Measurements from ENCODE around the gene ASCC1.

ASCC1 gene

DNA sequence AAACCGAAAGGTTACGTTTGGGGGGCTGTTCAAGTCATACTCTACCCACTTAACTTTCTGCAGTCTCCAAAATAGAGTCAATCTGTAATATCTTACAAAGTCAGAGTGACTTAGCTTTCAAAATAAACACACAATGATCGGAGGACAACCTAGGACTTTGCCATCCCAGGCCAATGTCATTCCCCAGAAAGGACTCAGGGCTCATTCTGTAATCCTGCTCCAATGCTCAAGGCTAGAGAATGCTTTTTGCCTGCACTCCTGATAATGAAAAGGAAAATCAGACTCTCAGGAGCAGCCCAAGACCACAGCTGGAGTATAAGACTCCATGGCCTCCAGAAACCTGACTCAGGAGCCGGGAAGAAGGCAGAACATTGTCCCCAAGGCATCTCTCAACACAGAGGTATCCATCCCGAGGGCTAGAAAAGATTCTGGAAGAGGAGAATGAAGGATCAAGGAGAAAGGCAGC is 28.5 kb upstream of the ASCC1 start:
- H3K36me3 ChIP-seq (ENCODE audit: control insufficient read depth, insufficient read depth, low read length): no peaks in the 10 kb centered on the region
- no peaks in the 10 kb centered on the region for H3K9me3 ChIP-seq (ENCODE audit: control insufficient read depth, insufficient read depth, low read length)
- no peak overlapping the region for H3K27ac ChIP-seq (ENCODE audit: low read depth, low read length)
- H3K4me3 ChIP-seq (ENCODE audit: low read depth, low read length): no peak overlapping the region
- no peak overlapping the region for H3K9ac ChIP-seq (ENCODE audit: low read depth, low read length)
- H3K4me1 ChIP-seq (ENCODE audit: control insufficient read depth, insufficient read depth, low read length): peaks cover 11% of the 10 kb centered on the region
- no peaks in the 10 kb centered on the region for H3K27me3 ChIP-seq (ENCODE audit: control insufficient read depth, insufficient read depth, low read length)

- Histone ChIP-seq H3K4me1 (ENCODE audit: control insufficient read depth, insufficient read depth, low read length) (peaks cover 11% of the 10 kb centered on the region), H3K4me3 (ENCODE audit: low read depth, low read length) (no peak overlapping the region), H3K36me3 (ENCODE audit: control insufficient read depth, insufficient read depth, low read length) (no peaks in the 10 kb centered on the region), H3K27ac (ENCODE audit: low read depth, low read length) (no peak overlapping the region), H3K9ac (ENCODE audit: low read depth, low read length) (no peak overlapping the region), H3K27me3 (ENCODE audit: control insufficient read depth, insufficient read depth, low read length) (no peaks in the 10 kb centered on the region), H3K9me3 (ENCODE audit: control insufficient read depth, insufficient read depth, low read length) (no peaks in the 10 kb centered on the region)
These were observed 27.9 kb upstream of the ASCC1 start for GRCh38 chr10:72243822-72244437.

- H3K36me3 ChIP-seq (ENCODE audit: control insufficient read depth, insufficient read depth, low read length): no peaks in the 10 kb centered on the region
- H3K27me3 ChIP-seq (ENCODE audit: control insufficient read depth, insufficient read depth, low read length): no peaks in the 10 kb centered on the region
- H3K4me3 ChIP-seq (ENCODE audit: low read depth, low read length): no peak overlapping the region
- no peak overlapping the region for H3K27ac ChIP-seq (ENCODE audit: low read depth, low read length)
- no peaks in the 10 kb centered on the region for H3K9me3 ChIP-seq (ENCODE audit: control insufficient read depth, insufficient read depth, low read length)
- H3K9ac ChIP-seq (ENCODE audit: low read depth, low read length): no peak overlapping the region
- H3K4me1 ChIP-seq (ENCODE audit: control insufficient read depth, insufficient read depth, low read length): no peaks in the 10 kb centered on the region; the same call in 1 of the 2 replicates
These were observed 26.6 kb upstream of the ASCC1 start for GRCh38 chr10:72242675-72243074.

DNA sequence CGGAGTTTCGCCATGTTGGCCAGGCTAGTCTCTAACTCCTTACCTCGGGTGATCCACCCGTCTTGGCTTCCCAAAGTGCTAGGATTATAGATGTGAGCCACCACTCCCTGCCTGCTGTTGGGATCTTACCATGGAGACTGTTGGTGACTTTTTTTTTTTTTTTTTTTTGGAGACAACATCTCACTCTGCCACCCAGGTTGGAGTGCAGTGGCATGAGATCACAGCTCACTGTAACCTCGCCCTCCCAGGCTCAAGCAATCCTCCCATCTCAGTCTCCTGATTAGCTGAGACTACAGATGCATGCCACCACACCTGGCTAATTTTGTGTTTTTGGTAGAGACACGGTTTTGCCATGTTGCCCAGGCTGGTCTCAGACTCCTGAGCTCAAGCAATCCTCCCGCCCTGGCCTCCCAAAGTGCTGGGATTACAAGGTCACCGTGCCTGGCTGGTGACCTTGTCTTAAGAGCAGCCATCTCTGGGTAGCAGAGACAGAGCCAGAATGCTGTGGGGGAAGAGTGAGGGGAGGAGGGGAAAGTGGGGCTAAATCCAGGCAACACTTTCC is 25.7 kb upstream of the ASCC1 start:
- no peaks in the 10 kb centered on the region; the same call in 1 of the 2 replicates for H3K4me1 ChIP-seq (ENCODE audit: control insufficient read depth, insufficient read depth, low read length)
- H3K27ac ChIP-seq (ENCODE audit: low read depth, low read length): no peak overlapping the region
- no peaks in the 10 kb centered on the region for H3K9me3 ChIP-seq (ENCODE audit: control insufficient read depth, insufficient read depth, low read length)
- no peak overlapping the region for H3K4me3 ChIP-seq (ENCODE audit: low read depth, low read length)
- H3K9ac ChIP-seq (ENCODE audit: low read depth, low read length): no peak overlapping the region
- H3K36me3 ChIP-seq (ENCODE audit: control insufficient read depth, insufficient read depth, low read length): no peaks in the 10 kb centered on the region
- H3K27me3 ChIP-seq (ENCODE audit: control insufficient read depth, insufficient read depth, low read length): no peaks in the 10 kb centered on the region

GRCh38 chr10:72240371-72240770 is 24.3 kb upstream of the ASCC1 start:
- H3K9ac ChIP-seq (ENCODE audit: low read depth, low read length): no peak overlapping the region
- no peak overlapping the region for H3K4me3 ChIP-seq (ENCODE audit: low read depth, low read length)
- no peak overlapping the region for H3K27ac ChIP-seq (ENCODE audit: low read depth, low read length)
- H3K27me3 ChIP-seq (ENCODE audit: control insufficient read depth, insufficient read depth, low read length): no peaks in the 10 kb centered on the region
- H3K9me3 ChIP-seq (ENCODE audit: control insufficient read depth, insufficient read depth, low read length): no peaks in the 10 kb centered on the region
- no peaks in the 10 kb centered on the region; the same call in 1 of the 2 replicates for H3K4me1 ChIP-seq (ENCODE audit: control insufficient read depth, insufficient read depth, low read length)
- H3K36me3 ChIP-seq (ENCODE audit: control insufficient read depth, insufficient read depth, low read length): peaks cover 6% of the 10 kb centered on the region

GRCh38 chr10:72239409-72239808 is 23.3 kb upstream of the ASCC1 start:
- H3K9me3 ChIP-seq (ENCODE audit: control insufficient read depth, insufficient read depth, low read length): no peaks in the 10 kb centered on the region
- no peak overlapping the region for H3K27ac ChIP-seq (ENCODE audit: low read depth, low read length)
- no peaks in the 10 kb centered on the region for H3K27me3 ChIP-seq (ENCODE audit: control insufficient read depth, insufficient read depth, low read length)
- H3K4me1 ChIP-seq (ENCODE audit: control insufficient read depth, insufficient read depth, low read length): no peaks in the 10 kb centered on the region; the same call in 1 of the 2 replicates
- no peak overlapping the region for H3K4me3 ChIP-seq (ENCODE audit: low read depth, low read length)
- H3K9ac ChIP-seq (ENCODE audit: low read depth, low read length): no peak overlapping the region
- peaks cover 12% of the 10 kb centered on the region for H3K36me3 ChIP-seq (ENCODE audit: control insufficient read depth, insufficient read depth, low read length)

DNA sequence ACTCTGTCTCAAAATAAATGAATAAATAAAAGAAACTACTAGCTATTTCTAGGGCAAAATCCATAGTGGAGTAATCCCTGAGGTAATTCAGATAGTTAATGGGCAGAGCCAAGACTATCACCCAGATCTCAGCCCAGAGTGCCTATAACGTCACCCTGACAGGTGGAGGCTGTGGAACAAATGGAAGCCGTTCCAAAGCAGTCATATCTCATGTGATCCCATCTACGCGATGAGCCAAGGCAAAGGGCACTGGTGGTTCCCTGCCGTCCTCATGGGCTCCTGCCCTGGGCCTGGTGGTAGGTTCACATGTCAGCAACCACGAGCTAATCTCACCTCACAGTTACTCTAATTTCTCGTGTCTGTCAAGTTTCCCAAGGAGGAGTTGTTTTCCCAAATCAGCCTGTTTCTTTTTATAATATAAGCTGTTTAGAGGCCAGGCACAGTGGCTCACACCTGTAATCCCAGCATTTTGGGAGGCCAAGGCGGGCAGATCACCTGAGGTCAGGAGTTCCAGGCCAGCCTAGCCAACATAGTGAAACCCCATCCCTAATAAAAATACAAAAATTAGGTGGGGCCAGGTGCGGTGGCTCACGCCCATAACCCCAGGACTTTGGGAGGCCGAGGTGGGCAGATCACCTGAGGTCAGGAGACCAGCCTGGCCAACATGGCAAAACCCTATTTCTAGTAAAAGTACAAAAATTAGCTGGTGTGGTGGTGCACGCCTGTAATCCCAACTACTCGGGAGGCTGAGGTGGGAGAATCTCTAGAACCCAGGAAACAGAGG is 22.5 kb upstream of the ASCC1 start:
- no peaks in the 10 kb centered on the region; the same call in 1 of the 2 replicates for H3K4me1 ChIP-seq (ENCODE audit: control insufficient read depth, insufficient read depth, low read length)

DNA sequence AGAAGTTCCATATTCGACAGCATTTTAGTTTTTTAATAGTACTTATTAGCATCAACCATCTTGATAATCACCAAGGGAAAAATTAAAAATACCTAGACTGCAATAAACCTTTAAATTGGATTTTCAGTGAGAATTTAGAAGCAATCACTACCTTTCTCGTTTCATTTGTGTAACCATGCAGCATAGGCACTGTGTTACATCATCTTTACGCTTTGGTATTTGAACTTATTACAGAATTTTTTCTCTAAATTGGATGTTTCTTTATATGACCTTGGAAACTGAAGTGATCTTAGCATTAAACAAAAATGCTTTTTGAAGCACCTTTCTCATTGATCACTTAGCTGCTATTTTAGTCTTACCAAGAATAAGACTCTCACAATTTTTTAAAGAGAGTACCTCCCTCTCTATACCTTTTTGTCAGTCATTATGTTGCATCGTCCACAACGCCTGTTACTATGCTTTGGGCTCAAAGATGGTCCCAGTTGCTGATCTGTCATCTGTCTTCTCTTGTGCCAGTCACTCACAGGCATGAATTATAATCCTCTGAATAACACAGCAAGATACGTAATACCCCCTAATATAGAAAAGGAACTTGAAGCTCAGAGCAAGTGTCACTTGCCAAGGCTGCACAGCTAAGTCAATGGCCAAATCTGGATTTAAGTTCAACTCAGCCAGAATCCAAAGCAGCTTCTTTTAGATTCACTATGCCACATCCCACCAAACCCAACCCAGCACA is 19.6 kb upstream of the ASCC1 start:
- Histone ChIP-seq H3K9ac (ENCODE audit: low read depth, low read length) (no peak overlapping the region), H3K4me3 (ENCODE audit: low read depth, low read length) (no peak overlapping the region), H3K4me1 (ENCODE audit: control insufficient read depth, insufficient read depth, low read length) (no peaks in the 10 kb centered on the region), H3K36me3 (ENCODE audit: control insufficient read depth, insufficient read depth, low read length) (peaks cover 35% of the 10 kb centered on the region), H3K27ac (ENCODE audit: low read depth, low read length) (no peak overlapping the region), H3K27me3 (ENCODE audit: control insufficient read depth, insufficient read depth, low read length) (no peaks in the 10 kb centered on the region), H3K9me3 (ENCODE audit: control insufficient read depth, insufficient read depth, low read length) (no peaks in the 10 kb centered on the region)

More for the DNA sequence above, 22.5 kb upstream of the ASCC1 start:
- H3K9ac ChIP-seq (ENCODE audit: low read depth, low read length): no peak overlapping the region
- no peak overlapping the region for H3K4me3 ChIP-seq (ENCODE audit: low read depth, low read length)
- H3K27ac ChIP-seq (ENCODE audit: low read depth, low read length): no peak overlapping the region
- peaks cover 19% of the 10 kb centered on the region for H3K36me3 ChIP-seq (ENCODE audit: control insufficient read depth, insufficient read depth, low read length)
- no peaks in the 10 kb centered on the region for H3K9me3 ChIP-seq (ENCODE audit: control insufficient read depth, insufficient read depth, low read length)
- H3K27me3 ChIP-seq (ENCODE audit: control insufficient read depth, insufficient read depth, low read length): no peaks in the 10 kb centered on the region

DNA sequence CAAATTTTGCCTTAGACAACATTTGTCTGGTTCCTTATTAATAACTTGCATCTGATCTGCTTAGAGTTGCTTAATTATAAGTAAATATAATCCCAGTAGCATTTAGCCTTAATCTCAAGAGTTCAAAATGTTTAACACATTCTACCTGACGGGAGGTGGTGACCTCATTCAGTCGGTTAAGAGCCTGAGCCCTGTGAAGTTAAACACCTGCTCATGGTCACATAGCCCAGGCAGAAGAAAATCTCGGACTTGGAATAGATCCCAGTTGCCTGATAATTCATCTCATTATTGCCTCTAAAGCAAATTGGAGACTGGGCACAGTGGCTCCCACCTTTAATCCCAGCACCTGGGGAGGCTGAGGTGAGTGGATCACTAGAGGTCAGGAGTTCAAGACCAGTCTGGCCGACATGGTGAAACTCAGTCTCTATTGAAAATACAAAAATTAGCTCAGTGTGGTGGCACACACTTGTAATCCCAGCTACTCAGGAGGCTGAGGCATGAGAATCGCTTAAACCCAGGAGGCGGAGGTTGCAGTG is 18.6 kb upstream of the ASCC1 start:
- Histone ChIP-seq H3K4me1 (ENCODE audit: control insufficient read depth, insufficient read depth, low read length) (no peaks in the 10 kb centered on the region), H3K27me3 (ENCODE audit: control insufficient read depth, insufficient read depth, low read length) (no peaks in the 10 kb centered on the region), H3K27ac (ENCODE audit: low read depth, low read length) (no peak overlapping the region)

GRCh38 chr10:72233621-72234020 is 17.5 kb upstream of the ASCC1 start:
- H3K27me3 ChIP-seq (ENCODE audit: control insufficient read depth, insufficient read depth, low read length): no peaks in the 10 kb centered on the region
- 0 out of 2 replicates have a peak, but pooled peaks cover 1% of the 10 kb centered on the region for H3K4me1 ChIP-seq (ENCODE audit: control insufficient read depth, insufficient read depth, low read length)
- peaks cover 49% of the 10 kb centered on the region for H3K36me3 ChIP-seq (ENCODE audit: control insufficient read depth, insufficient read depth, low read length)
- H3K9ac ChIP-seq (ENCODE audit: low read depth, low read length): no peak overlapping the region
- no peak overlapping the region for H3K27ac ChIP-seq (ENCODE audit: low read depth, low read length)
- no peak overlapping the region for H3K4me3 ChIP-seq (ENCODE audit: low read depth, low read length)
- no peaks in the 10 kb centered on the region for H3K9me3 ChIP-seq (ENCODE audit: control insufficient read depth, insufficient read depth, low read length)

More for the DNA sequence above, 18.6 kb upstream of the ASCC1 start:
- Histone ChIP-seq H3K9me3 (ENCODE audit: control insufficient read depth, insufficient read depth, low read length) (no peaks in the 10 kb centered on the region), H3K36me3 (ENCODE audit: control insufficient read depth, insufficient read depth, low read length) (peaks cover 46% of the 10 kb centered on the region), H3K9ac (ENCODE audit: low read depth, low read length) (no peak overlapping the region), H3K4me3 (ENCODE audit: low read depth, low read length) (no peak overlapping the region)
